Keratinocyte (primary cell): ENCODE measurements around the gene PDZD7. TPM values are rescaled to one million over a fixed set of nuclear protein-coding genes. Genes with fewer than 3 reads are reported as not detected.

Experiments
- DNase-seq: peaks from one replicate; pipeline ENCODE4 v3.0.0-alpha.2; 2011; ENCODE audit warnings: low read depth, missing footprints, low spot score
- FAIRE-seq: peaks from 2 replicates; lab custom pipeline; 2011; peaks lifted over from hg19 to GRCh38; lab: Jason Lieb, UNC
- H2AFZ ChIP-seq: 2 replicates; pipeline ENCODE4 v1.6.0; 2012; ENCODE audit warnings: low read length, control low read depth, inconsistent platforms; ENCODE audit not compliant: control insufficient read depth
- H3K27ac ChIP-seq: 2 replicates; pipeline ENCODE4 v1.5.1; 2011; ENCODE audit warnings: low read length; ENCODE audit not compliant: control insufficient read depth, insufficient read depth
- H3K27me3 ChIP-seq: 3 replicates; pipeline ENCODE4 v1.6.0; 2011; ENCODE audit warnings: low read length; ENCODE audit not compliant: control insufficient read depth, insufficient read depth; ENCODE audit errors: extremely low read depth
- H3K36me3 ChIP-seq, 2 experiments: 2 replicates in 1 of 2; 3 replicates in 1 of 2; pipeline ENCODE4 v1.5.1; 2011; ENCODE audit warnings: low read length in 2 of 2, mild to moderate bottlenecking in 1 of 2; ENCODE audit not compliant: control insufficient read depth in 2 of 2, insufficient read depth in 2 of 2; ENCODE audit errors: extremely low read depth in 1 of 2
- H3K4me1 ChIP-seq: 3 replicates; pipeline ENCODE4 v1.5.1; 2011; ENCODE audit warnings: low read length; ENCODE audit not compliant: control insufficient read depth, insufficient read depth; ENCODE audit errors: extremely low read depth
- H3K4me2 ChIP-seq: 3 replicates; pipeline ENCODE4 v1.6.0; 2011; ENCODE audit warnings: low read depth, low read length; ENCODE audit not compliant: control insufficient read depth, insufficient read depth; ENCODE audit errors: extremely low read depth
- H3K4me3 ChIP-seq, 3 experiments: fragments of 200-600 bp in 1 of 3; sonication (generic) in 1 of 3; 2 replicates in 2 of 3; 3 replicates in 1 of 3; pipeline ENCODE4 v1.5.1; 2011 to 2016; ENCODE audit warnings: low read length in 3 of 3, mild to moderate bottlenecking in 3 of 3, control low read depth in 2 of 3, inconsistent platforms in 1 of 3, low read depth in 1 of 3, mixed read lengths in 1 of 3, mixed run types in 1 of 3, moderate library complexity in 1 of 3; ENCODE audit not compliant: control insufficient read depth in 2 of 3, insufficient read depth in 2 of 3; ENCODE audit errors: extremely low read depth in 1 of 3
- H3K79me2 ChIP-seq: 2 replicates; pipeline ENCODE4 v1.6.0; 2012; ENCODE audit warnings: low read length; ENCODE audit not compliant: control insufficient read depth, insufficient read depth
- H3K9ac ChIP-seq: 3 replicates; pipeline ENCODE4 v1.6.0; 2011; ENCODE audit warnings: low read length; ENCODE audit not compliant: control insufficient read depth, insufficient read depth; ENCODE audit errors: extremely low read depth
- H3K9me1 ChIP-seq: 3 replicates; pipeline ENCODE4 v1.6.0; 2011; ENCODE audit warnings: low read length; ENCODE audit not compliant: control insufficient read depth, insufficient read depth; ENCODE audit errors: extremely low read depth
- H3K9me3 ChIP-seq: 2 replicates; pipeline ENCODE4 v1.5.1; 2012; ENCODE audit warnings: low read depth, low read length; ENCODE audit not compliant: control insufficient read depth
- H4K20me1 ChIP-seq: 3 replicates; pipeline ENCODE4 v1.6.0; 2011; ENCODE audit warnings: low read length; ENCODE audit not compliant: control insufficient read depth, insufficient read depth; ENCODE audit errors: extremely low read depth
- EZH2 ChIP-seq: IDR thresholded peaks from one replicate; pipeline ENCODE4 v1.6.1; 2012; ENCODE audit warnings: inconsistent platforms, mild to moderate bottlenecking, low read length, moderate library complexity
- dilution Hi-C: fragments of 300-500 bp; cut with MboI; formaldehyde crosslinking; loops from one replicate; pipeline ENCODE4 v1.7.0; 2020; ENCODE audit warnings: low sequenced_read_pairs; ENCODE audit not compliant: extremely low pct_ligation_motif_present
- polyA plus RNA-seq, 5 experiments: library from polyadenylated mRNA; depleted of rRNA in 3 of 5; stranded (reverse) in 3 of 5; stranded (forward) in 1 of 5; unstranded in 1 of 5; fragments of >200 nt; gene quantifications; 1 replicate in 1 of 5; 2 replicates in 3 of 5; 3 replicates in 1 of 5; pipeline versions ENCODE4 v1.2.1 to v1.2.3, GENCODE V29; 2011 to 2012; ENCODE audit warnings: missing spikeins in 2 of 5, low read depth in 1 of 5, low replicate concordance in 1 of 5
- TF ChIP-seq, protein P1 (sequence below), 3 experiments: IDR thresholded peaks in 1 of 3; conservative IDR thresholded peaks in 1 of 3; optimal IDR thresholded peaks in 1 of 3; 2 replicates in 2 of 3; 3 replicates in 1 of 3; pipeline versions ENCODE3 to v1.5.1; 2011; ENCODE audit warnings: low read length in 3 of 3, mild to moderate bottlenecking in 3 of 3, moderate library complexity in 2 of 3, control low read depth in 1 of 3, inconsistent platforms in 1 of 3; ENCODE audit not compliant: insufficient read depth in 2 of 3; ENCODE audit errors: extremely low read depth in 1 of 3

PDZD7 gene
- polyA plus RNA-seq, 1 donor (not counting 4 experiments of a cell fraction or from before 2014, with no cell fraction given): 0.54 TPM

DNA sequence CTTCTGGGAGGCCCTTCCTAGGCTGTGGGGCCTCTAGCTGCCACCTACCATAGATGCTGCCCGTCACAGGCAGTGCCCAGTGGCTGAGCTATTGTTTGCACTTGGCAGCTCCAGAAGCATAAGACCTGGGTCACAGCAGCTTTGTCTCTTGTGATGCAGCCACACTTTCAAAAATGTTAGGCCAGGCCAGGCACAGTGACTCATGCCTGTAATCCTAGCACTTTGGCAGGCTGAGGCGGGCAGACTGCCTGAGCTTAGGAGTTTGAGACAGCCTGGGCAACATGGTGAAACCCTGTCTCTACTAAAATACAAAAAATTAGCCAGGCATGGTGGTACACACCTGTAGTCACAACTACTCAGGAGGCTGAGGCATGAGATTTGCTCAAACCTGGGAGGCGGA, 21.4 kb upstream of the PDZD7 start:
- no peaks in the 10 kb centered on the region for H4K20me1 ChIP-seq
- H3K36me3 ChIP-seq: no peaks in the 10 kb centered on the region
- FAIRE-seq (peak; percentile 80), DNase-seq (no peak)
- dilution Hi-C loops: no loop called here
- no peak overlapping the region for H3K4me3 ChIP-seq
- no peaks in the 10 kb centered on the region for H3K79me2 ChIP-seq
- TF ChIP-seq, protein P1, sequence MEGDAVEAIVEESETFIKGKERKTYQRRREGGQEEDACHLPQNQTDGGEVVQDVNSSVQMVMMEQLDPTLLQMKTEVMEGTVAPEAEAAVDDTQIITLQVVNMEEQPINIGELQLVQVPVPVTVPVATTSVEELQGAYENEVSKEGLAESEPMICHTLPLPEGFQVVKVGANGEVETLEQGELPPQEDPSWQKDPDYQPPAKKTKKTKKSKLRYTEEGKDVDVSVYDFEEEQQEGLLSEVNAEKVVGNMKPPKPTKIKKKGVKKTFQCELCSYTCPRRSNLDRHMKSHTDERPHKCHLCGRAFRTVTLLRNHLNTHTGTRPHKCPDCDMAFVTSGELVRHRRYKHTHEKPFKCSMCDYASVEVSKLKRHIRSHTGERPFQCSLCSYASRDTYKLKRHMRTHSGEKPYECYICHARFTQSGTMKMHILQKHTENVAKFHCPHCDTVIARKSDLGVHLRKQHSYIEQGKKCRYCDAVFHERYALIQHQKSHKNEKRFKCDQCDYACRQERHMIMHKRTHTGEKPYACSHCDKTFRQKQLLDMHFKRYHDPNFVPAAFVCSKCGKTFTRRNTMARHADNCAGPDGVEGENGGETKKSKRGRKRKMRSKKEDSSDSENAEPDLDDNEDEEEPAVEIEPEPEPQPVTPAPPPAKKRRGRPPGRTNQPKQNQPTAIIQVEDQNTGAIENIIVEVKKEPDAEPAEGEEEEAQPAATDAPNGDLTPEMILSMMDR (optimal IDR thresholded peaks at IDR 0.05 in 1 of 3, IDR thresholded peaks at IDR 0.05 in 1 of 3, conservative IDR thresholded peaks at IDR 0.05 in 1 of 3; ENCODE audit: extremely low read depth in 1 of 3, insufficient read depth in 2 of 3, low read length in 3 of 3): no peak
- peaks cover 22% of the 10 kb centered on the region for H3K4me1 ChIP-seq
- no peaks in the 10 kb centered on the region for H3K9me3 ChIP-seq
- H3K9me1 ChIP-seq: no peaks in the 10 kb centered on the region
- H3K9ac ChIP-seq: no peak overlapping the region
- peaks cover 33% of the 10 kb centered on the region for H3K27me3 ChIP-seq
- H2AFZ ChIP-seq: no peak overlapping the region
- H3K4me2 ChIP-seq: no peak overlapping the region
- H3K27ac ChIP-seq: no peak overlapping the region

DNA sequence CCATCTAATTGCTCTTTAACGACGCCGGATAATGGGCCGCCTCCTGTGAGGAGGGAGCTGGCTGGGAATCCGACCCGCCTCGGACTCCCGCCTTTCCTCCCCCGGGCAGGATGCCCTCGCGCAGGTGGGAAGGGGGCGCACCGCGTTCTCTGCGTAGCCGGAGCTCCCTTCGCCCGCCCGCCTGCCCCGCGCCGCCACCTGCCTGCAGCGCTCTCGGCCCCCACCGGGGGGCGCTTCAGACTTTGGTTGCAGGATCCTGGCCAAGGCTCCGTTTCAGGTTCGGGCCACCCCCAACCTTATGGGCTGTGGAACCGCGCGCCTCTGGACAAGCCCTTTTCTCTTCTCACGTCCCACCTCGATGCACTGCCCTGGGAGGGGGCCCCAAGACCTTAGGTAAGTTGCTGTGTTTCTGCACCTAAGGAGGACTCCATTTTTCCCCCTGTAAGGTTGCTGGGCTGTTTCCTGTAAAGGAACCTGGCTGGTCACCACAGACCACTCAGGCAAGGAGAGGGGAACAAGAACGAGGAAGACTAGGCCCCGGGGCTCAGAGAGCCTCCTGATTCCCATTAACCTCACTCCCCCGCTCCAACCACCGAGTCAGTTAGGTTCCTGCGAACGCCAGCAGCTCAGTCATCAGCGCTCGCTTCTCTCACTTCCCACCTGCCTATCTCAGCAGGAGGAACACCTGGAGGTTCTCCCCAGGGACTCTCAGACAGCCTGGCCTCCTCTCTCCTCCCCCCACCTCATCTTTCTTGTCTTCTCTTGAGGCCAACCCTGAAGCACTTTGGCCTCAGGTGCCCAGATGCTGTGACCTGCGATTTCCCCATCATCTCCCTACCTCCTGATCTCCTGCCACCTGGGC, 19.5 kb upstream of the PDZD7 start:
- no peak for DNase-seq
- TF ChIP-seq, protein P1 (optimal IDR thresholded peaks at IDR 0.05 in 1 of 3, IDR thresholded peaks at IDR 0.05 in 1 of 3, conservative IDR thresholded peaks at IDR 0.05 in 1 of 3; ENCODE audit: extremely low read depth in 1 of 3, insufficient read depth in 2 of 3, low read length in 3 of 3): peak; percentile 55 to 92 (median 72)
- no peak for TF ChIP-seq EZH2
- H2AFZ ChIP-seq: peak overlapping the region; percentile 48

More for the DNA sequence above, 19.5 kb upstream of the PDZD7 start:
- Histone ChIP-seq H3K79me2 (no peaks in the 10 kb centered on the region), H3K9me1 (no peaks in the 10 kb centered on the region), H3K9ac (no peak overlapping the region), H3K27me3 (peaks cover 39% of the 10 kb centered on the region), H3K4me2 (peak overlapping the region; percentile 69), H3K36me3 (no peaks in the 10 kb centered on the region), H3K4me1 (peaks cover 22% of the 10 kb centered on the region), H4K20me1 (no peaks in the 10 kb centered on the region), H3K4me3 (peak overlapping the region in 2 of 3 experiments; percentile 40 to 51), H3K27ac (no peak overlapping the region), H3K9me3 (no peaks in the 10 kb centered on the region)
- FAIRE-seq: no peak
- dilution Hi-C loops: no loop called here
